K562 (cell line): ENCODE data around the gene MPST. TPM values are rescaled to one million over a fixed set of nuclear protein-coding genes. Genes with fewer than 3 reads are reported as not detected.

Source experiments
- ATAC-seq: fragments of 200-7000 bp; cut with Tn5 transposase; 3 replicates; pipeline ENCODE4 v1.9.1; 2020; ENCODE audit warnings: moderate library complexity
- BruUV-seq: library from RNA; stranded (reverse); fragments of 400-500 nt; replicated peaks from 2 replicates; lab custom pipeline; 2021; lab: Mats Ljungman, UMichigan
- CTCF ChIA-PET: fragments of 300-600 bp; formaldehyde crosslinking; extraction: SDS; loops from one replicate; lab custom pipeline; 2021; ENCODE audit warnings: low intra/inter-chr PET ratio; lab: Yijun Ruan, JAX
- POLR2A ChIA-PET: fragments of 300-600, 350-650 bp; sonication (Branson Sonifier 250); formaldehyde crosslinking; extraction: SDS; loops from one replicate; lab custom pipeline; 2021; ENCODE audit warnings: antibody characterized with exemption, inconsistent platforms; lab: Yijun Ruan, JAX
- DNase-seq, 4 experiments: peaks; one replicate each; pipeline versions ENCODE4 v3.0.0 to v3.0.0-alpha.2; 2011 to 2018; ENCODE audit warnings: low spot score in 3 of 4, mixed read lengths in 3 of 4; ENCODE audit errors: extremely low read depth in 1 of 4
- FAIRE-seq: peaks from 2 replicates; lab custom pipeline; 2011; peaks lifted over from hg19 to GRCh38; lab: Jason Lieb, UNC
- H2AFZ ChIP-seq: 2 replicates; pipeline ENCODE4 v1.6.0; 2011; ENCODE audit warnings: low read depth, low read length, control low read depth, inconsistent platforms
- H3K27ac ChIP-seq: fragments of 200-600 bp; 3 replicates; pipeline ENCODE4 v1.8.0; 2011; ENCODE audit warnings: low read depth, mild to moderate bottlenecking, control low read depth, inconsistent platforms, low read length, moderate library complexity, mixed read lengths; ENCODE audit errors: extremely low read depth
- H3K27me3 ChIP-seq, 2 experiments: fragments of 300-600 bp in 1 of 2; 2 replicates in 1 of 2; 3 replicates in 1 of 2; pipeline versions ENCODE4 v1.6.0 to v1.8.0; 2011; ENCODE audit warnings: inconsistent platforms in 2 of 2, low read length in 2 of 2, mild to moderate bottlenecking in 1 of 2, mixed read lengths in 1 of 2, moderate library complexity in 1 of 2; ENCODE audit not compliant: control insufficient read depth in 2 of 2, insufficient read depth in 2 of 2
- H3K36me3 ChIP-seq: fragments of 300-600 bp; 3 replicates; pipeline ENCODE4 v1.8.0; 2011; ENCODE audit warnings: mild to moderate bottlenecking, low read length, inconsistent platforms; ENCODE audit not compliant: control insufficient read depth, insufficient read depth
- H3K4me1 ChIP-seq, 2 experiments: fragments of 200-600 bp in 1 of 2; replicated peaks in 1 of 2; 2 replicates in 1 of 2; 3 replicates in 1 of 2; pipeline versions ENCODE4 v1.5.1 to v1.8.0; 2011; ENCODE audit warnings: inconsistent platforms in 2 of 2, low read length in 2 of 2, mild to moderate bottlenecking in 1 of 2, mixed read lengths in 1 of 2, moderate library complexity in 1 of 2; ENCODE audit not compliant: control insufficient read depth in 2 of 2, insufficient read depth in 2 of 2
- H3K4me2 ChIP-seq: 2 replicates; pipeline ENCODE4 v1.6.1; 2011; ENCODE audit warnings: low read length, control low read depth, inconsistent platforms, mixed read lengths; ENCODE audit not compliant: insufficient read depth
- H3K4me3 ChIP-seq: fragments of 200-600 bp; sonication (generic), shearing (Covaris generic); 2 replicates; pipeline ENCODE4 v1.5.1; 2016; ENCODE audit warnings: control low read depth, inconsistent platforms
- H3K79me2 ChIP-seq: fragments of 200-600 bp; 3 replicates; pipeline ENCODE4 v1.8.0; 2011; ENCODE audit warnings: low read length, inconsistent platforms; ENCODE audit not compliant: control insufficient read depth, insufficient read depth
- H3K9ac ChIP-seq, 2 experiments: 2 replicates each; pipeline versions ENCODE4 v1.6.0 to v1.6.1; 2011; ENCODE audit warnings: low read depth in 2 of 2, low read length in 2 of 2, control low read depth in 1 of 2, inconsistent platforms in 1 of 2, mild to moderate bottlenecking in 1 of 2, mixed read lengths in 1 of 2; ENCODE audit not compliant: insufficient read depth in 1 of 2
- H3K9me1 ChIP-seq: one replicate; pipeline ENCODE4 v1.6.0; 2011; ENCODE audit warnings: inconsistent platforms, mild to moderate bottlenecking, low read length, moderate library complexity; ENCODE audit not compliant: control insufficient read depth, insufficient read depth
- H3K9me3 ChIP-seq: replicated peaks from 2 replicates; pipeline ENCODE4 v1.5.1; 2011; ENCODE audit warnings: low read depth, low read length, inconsistent platforms; ENCODE audit not compliant: control insufficient read depth, insufficient read depth
- H4K20me1 ChIP-seq: replicated peaks from 2 replicates; pipeline ENCODE4 v1.6.1; 2011; ENCODE audit warnings: low read length, inconsistent platforms, mixed read lengths; ENCODE audit not compliant: control insufficient read depth, insufficient read depth
- FOXP1 ChIP-seq: sonication (generic); formaldehyde crosslinking; IDR thresholded peaks from 2 replicates; pipeline ENCODE4 v1.8.0; 2022; ENCODE audit warnings: mild to moderate bottlenecking, missing genetic modification reagents
- MTA2 ChIP-seq: fragments of 450-650 bp; IDR thresholded peaks from 2 replicates; pipeline ENCODE4 v1.6.1; 2016; ENCODE audit warnings: low read depth
- MTF1 ChIP-seq: fragments of 250-450 bp; sonication (Bioruptor Pico); IDR thresholded peaks from 2 replicates; pipeline ENCODE4 v1.9.0; 2021; ENCODE audit warnings: moderate library complexity, mild to moderate bottlenecking, inconsistent platforms, borderline replicate concordance
- PBX2 ChIP-seq, 2 experiments: IDR thresholded peaks in 1 of 2; conservative IDR thresholded peaks in 1 of 2; 2 replicates each; pipeline ENCODE4 v1.6.1; 2016; ENCODE audit warnings: low read depth in 2 of 2, mild to moderate bottlenecking in 1 of 2, missing compliant biosample characterization in 1 of 2, missing genetic modification characterization in 1 of 2, moderate library complexity in 1 of 2
- PML ChIP-seq: IDR thresholded peaks from 2 replicates; pipeline ENCODE4 v1.6.1; 2012; ENCODE audit warnings: low read length, inconsistent platforms
- POLR3A ChIP-seq: IDR thresholded peaks from 2 replicates; pipeline ENCODE4 v1.6.1; 2011; ENCODE audit warnings: borderline replicate concordance, mild to moderate bottlenecking, moderate library complexity; ENCODE audit not compliant: insufficient read length, insufficient read depth; ENCODE audit errors: extremely low read depth
- POU5F1 ChIP-seq: fragments of 150-350 bp; IDR thresholded peaks from 2 replicates; pipeline ENCODE4 v1.6.1; 2014; ENCODE audit warnings: borderline replicate concordance, low read length, low read depth, mild to moderate bottlenecking; ENCODE audit not compliant: partially characterized antibody
- PREB ChIP-seq: sonication (generic); formaldehyde crosslinking; IDR thresholded peaks from 2 replicates; pipeline ENCODE4 v1.8.1; 2023; ENCODE audit warnings: mild to moderate bottlenecking, missing genetic modification reagents
- SIRT6 ChIP-seq: IDR thresholded peaks from one replicate; pipeline ENCODE4 v1.6.1; 2012; ENCODE audit warnings: low read depth, mild to moderate bottlenecking, control low read depth, inconsistent platforms, low read length, moderate library complexity
- ZNF354B ChIP-seq: fragments of 250-450 bp; sonication (Bioruptor Pico); IDR thresholded peaks from 2 replicates; pipeline ENCODE4 v1.4.0; 2020
- WGBS: fragments of 100-300 bp; shearing (Covaris generic); methylation state at CpG from one replicate; pipeline ENCODE4 v1.1.6; 2016; ENCODE audit warnings: low coverage, mixed read lengths; ENCODE audit not compliant: insufficient coverage; ENCODE audit errors: missing lambda C conversion rate; 5-methylcytosine and 5-hydroxymethylcytosine counted together
- in situ Hi-C: fragments of 300-500 bp; cut with MboI; formaldehyde crosslinking; loops from 4 replicates; pipeline ENCODE4 v1.15.0; 2018; ENCODE audit warnings: inconsistent platforms, mixed read lengths
- intact Hi-C: fragments of 100-400 bp; cut with micrococcal nuclease; formaldehyde crosslinking; loops from 2 replicates; pipeline ENCODE4 v1.14.2; 2022
- polyA plus RNA-seq, 8 experiments: library from polyadenylated mRNA; depleted of rRNA in 4 of 8; stranded (reverse) in 5 of 8; unstranded in 3 of 8; fragments of >200 nt; fragmentation: Nextera tagmentation in 2 of 8; fragmentation: Illumina TruSeq in 1 of 8; extraction: Ambion mirVana in 2 of 8; extraction: Trizol in 1 of 8; gene quantifications; 2 replicates each; pipeline versions ENCODE4 v1.2.1 to v1.2.3, GENCODE V29; 2011 to 2014; ENCODE audit warnings: inconsistent platforms in 1 of 8, missing spikeins in 1 of 8
- total RNA-seq, 7 experiments: library from RNA; depleted of rRNA in 6 of 7; stranded (reverse); fragments of >200 nt in 6 of 7; fragmentation: Illumina TruSeq in 2 of 7; extraction: Trizol in 2 of 7; gene quantifications; 2 replicates each; pipeline versions ENCODE4 v1.2.1 to v1.2.3, GENCODE V29; 2011 to 2021; ENCODE audit warnings: low replicate concordance in 1 of 7
- TF ChIP-seq, protein P1 (sequence below): fragments of 250-450 bp; sonication (Bioruptor Pico); IDR thresholded peaks from 2 replicates; pipeline ENCODE4 v1.9.0; 2021; ENCODE audit warnings: mild to moderate bottlenecking, inconsistent platforms
- TF ChIP-seq, protein P2 (sequence below): fragments of 450-650 bp; IDR thresholded peaks from 2 replicates; pipeline ENCODE4 v1.6.1; 2014; ENCODE audit warnings: low read depth, mild to moderate bottlenecking, moderate library complexity, borderline replicate concordance

The MPST gene
- total and polyA plus RNA-seq, 9 of the 15 experiments (the other 6 are each of a cell fraction or from before 2014, with no cell fraction given) = 0.65 to 104 (median 24.3) TPM

GRCh38 chr22:37070334-37070733 is 50.8 kb downstream of the MPST start:
- Histone ChIP-seq H3K9me1 (no peaks in the 10 kb centered on the region), H3K9ac (no peak overlapping the region), H3K27ac (no peak overlapping the region), H3K4me1 (no peaks in the 10 kb centered on the region), H3K79me2 (no peaks in the 10 kb centered on the region), H2AFZ (no peak overlapping the region), H3K36me3 (no peaks in the 10 kb centered on the region), H3K27me3 (peaks cover 0 to 44% of the 10 kb centered on the region in 2 experiments; a peak in 4 of 5 replicates), H3K4me3 (no peak overlapping the region), H4K20me1 (no peaks in the 10 kb centered on the region), H3K4me2 (no peak overlapping the region), H3K9me3 (no peaks in the 10 kb centered on the region; the same call in 1 of the 2 replicates)
- TF ChIP-seq PREB (no peak), MTA2 (no peak), SIRT6 (no peak), MTF1 (CRISPR knock-in tag) (no peak), POLR3A (no peak), PML (no peak), POU5F1 (no peak), ZNF354B (CRISPR knock-in tag) (no peak), PBX2 (CRISPR knock-in tag; IDR thresholded peaks at IDR 0.05; ENCODE audit: low read depth) (no peak), PBX2 (tag; conservative IDR thresholded peaks at IDR 0.05; ENCODE audit: low read depth) (no peak), FOXP1 (CRISPR knock-in tag) (no peak)
- TF ChIP-seq, protein P1, sequence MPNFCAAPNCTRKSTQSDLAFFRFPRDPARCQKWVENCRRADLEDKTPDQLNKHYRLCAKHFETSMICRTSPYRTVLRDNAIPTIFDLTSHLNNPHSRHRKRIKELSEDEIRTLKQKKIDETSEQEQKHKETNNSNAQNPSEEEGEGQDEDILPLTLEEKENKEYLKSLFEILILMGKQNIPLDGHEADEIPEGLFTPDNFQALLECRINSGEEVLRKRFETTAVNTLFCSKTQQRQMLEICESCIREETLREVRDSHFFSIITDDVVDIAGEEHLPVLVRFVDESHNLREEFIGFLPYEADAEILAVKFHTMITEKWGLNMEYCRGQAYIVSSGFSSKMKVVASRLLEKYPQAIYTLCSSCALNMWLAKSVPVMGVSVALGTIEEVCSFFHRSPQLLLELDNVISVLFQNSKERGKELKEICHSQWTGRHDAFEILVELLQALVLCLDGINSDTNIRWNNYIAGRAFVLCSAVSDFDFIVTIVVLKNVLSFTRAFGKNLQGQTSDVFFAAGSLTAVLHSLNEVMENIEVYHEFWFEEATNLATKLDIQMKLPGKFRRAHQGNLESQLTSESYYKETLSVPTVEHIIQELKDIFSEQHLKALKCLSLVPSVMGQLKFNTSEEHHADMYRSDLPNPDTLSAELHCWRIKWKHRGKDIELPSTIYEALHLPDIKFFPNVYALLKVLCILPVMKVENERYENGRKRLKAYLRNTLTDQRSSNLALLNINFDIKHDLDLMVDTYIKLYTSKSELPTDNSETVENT (CRISPR knock-in tag) = no peak
- TF ChIP-seq, protein P2, sequence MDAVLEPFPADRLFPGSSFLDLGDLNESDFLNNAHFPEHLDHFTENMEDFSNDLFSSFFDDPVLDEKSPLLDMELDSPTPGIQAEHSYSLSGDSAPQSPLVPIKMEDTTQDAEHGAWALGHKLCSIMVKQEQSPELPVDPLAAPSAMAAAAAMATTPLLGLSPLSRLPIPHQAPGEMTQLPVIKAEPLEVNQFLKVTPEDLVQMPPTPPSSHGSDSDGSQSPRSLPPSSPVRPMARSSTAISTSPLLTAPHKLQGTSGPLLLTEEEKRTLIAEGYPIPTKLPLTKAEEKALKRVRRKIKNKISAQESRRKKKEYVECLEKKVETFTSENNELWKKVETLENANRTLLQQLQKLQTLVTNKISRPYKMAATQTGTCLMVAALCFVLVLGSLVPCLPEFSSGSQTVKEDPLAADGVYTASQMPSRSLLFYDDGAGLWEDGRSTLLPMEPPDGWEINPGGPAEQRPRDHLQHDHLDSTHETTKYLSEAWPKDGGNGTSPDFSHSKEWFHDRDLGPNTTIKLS = no peak
- FAIRE-seq (no peak), ATAC-seq (no peak), DNase-seq (no peak)
- CTCF ChIA-PET = no interaction called here
- in situ Hi-C loops = no loop called here
- BruUV-seq = no TSS peak
- 6% methylated on average over 7 of the region's 8 CpGs for WGBS
- intact Hi-C loops = no loop called here
- POLR2A ChIA-PET = interaction anchor here (0.6 kb wide), 1 partner anchor 11 kb away, joined by 3 read pairs; no protein-coding TSS in a partner anchor
